Measurements from ENCODE around the gene PRTFDC1.
"Not testable (repeated sequence)": the region's sequence is repeated elsewhere in the genome, so short reads cannot be mapped to it uniquely, and the experiment has no call there.

DNA sequence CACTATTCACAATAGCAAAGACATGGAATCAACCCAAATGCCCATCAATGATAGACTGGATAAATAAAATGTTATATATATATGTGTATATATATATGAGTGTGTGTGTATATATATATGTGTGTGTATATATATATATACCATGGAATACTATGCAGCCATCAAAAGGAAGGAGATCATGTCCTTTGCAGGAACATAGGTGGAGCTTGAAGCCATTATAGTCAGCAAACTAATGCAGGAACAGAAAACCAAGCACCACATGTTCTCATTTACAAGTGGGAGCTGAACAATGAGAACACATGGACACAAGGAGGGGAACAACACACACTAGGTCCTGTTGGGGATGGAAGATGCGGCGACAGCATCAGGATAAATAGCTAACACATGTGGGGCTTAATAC, 32.2 kb downstream of the PRTFDC1 start:
- not testable (repeated sequence) for TF ChIP-seq JUN (IDR thresholded peaks at IDR 0.05; ENCODE audit: low read depth, low read length); SUZ12 (IDR thresholded peaks at IDR 0.05; ENCODE audit: low read length)
- TF ChIP-seq, protein P1, sequence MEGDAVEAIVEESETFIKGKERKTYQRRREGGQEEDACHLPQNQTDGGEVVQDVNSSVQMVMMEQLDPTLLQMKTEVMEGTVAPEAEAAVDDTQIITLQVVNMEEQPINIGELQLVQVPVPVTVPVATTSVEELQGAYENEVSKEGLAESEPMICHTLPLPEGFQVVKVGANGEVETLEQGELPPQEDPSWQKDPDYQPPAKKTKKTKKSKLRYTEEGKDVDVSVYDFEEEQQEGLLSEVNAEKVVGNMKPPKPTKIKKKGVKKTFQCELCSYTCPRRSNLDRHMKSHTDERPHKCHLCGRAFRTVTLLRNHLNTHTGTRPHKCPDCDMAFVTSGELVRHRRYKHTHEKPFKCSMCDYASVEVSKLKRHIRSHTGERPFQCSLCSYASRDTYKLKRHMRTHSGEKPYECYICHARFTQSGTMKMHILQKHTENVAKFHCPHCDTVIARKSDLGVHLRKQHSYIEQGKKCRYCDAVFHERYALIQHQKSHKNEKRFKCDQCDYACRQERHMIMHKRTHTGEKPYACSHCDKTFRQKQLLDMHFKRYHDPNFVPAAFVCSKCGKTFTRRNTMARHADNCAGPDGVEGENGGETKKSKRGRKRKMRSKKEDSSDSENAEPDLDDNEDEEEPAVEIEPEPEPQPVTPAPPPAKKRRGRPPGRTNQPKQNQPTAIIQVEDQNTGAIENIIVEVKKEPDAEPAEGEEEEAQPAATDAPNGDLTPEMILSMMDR (IDR thresholded peaks at IDR 0.05; ENCODE audit: control extremely low read depth in 1 of 3, insufficient read depth in 1 of 3, low read depth in 1 of 3, low read length in 3 of 3): not testable (repeated sequence)

Data from H1 (cell line).